Keratinocyte (primary cell): ENCODE results near the gene MRTFA.

Experiments
- EZH2 ChIP-seq: IDR thresholded peaks from one replicate; pipeline ENCODE4 v1.6.1; 2012; ENCODE audit warnings: inconsistent platforms, mild to moderate bottlenecking, low read length, moderate library complexity
- TF ChIP-seq, protein P1 (sequence below), 3 experiments: IDR thresholded peaks in 1 of 3; conservative IDR thresholded peaks in 1 of 3; optimal IDR thresholded peaks in 1 of 3; 2 replicates in 2 of 3; 3 replicates in 1 of 3; pipeline versions ENCODE3 to v1.5.1; 2011; ENCODE audit warnings: low read length in 3 of 3, mild to moderate bottlenecking in 3 of 3, moderate library complexity in 2 of 3, control low read depth in 1 of 3, inconsistent platforms in 1 of 3; ENCODE audit not compliant: insufficient read depth in 2 of 3; ENCODE audit errors: extremely low read depth in 1 of 3

DNA sequence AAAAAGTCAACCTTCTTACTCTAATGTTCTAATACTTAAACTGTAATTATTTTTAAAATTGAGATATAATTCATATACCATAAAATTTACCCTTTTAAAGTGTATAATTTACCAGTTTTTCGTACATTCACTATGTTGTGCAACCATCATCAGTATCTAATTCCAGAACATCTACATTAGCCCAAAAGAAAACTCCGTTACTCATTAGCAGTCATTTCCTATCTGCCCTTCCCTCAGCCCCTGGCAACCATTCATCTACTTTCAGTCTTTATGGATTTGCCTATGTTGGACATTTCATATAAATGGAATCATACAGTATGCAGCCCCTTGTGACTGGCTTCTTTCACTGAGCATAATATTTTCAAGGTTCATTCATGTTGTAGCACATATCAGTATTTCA lies 243.9 kb downstream of the MRTFA start:
- TF ChIP-seq, protein P1, sequence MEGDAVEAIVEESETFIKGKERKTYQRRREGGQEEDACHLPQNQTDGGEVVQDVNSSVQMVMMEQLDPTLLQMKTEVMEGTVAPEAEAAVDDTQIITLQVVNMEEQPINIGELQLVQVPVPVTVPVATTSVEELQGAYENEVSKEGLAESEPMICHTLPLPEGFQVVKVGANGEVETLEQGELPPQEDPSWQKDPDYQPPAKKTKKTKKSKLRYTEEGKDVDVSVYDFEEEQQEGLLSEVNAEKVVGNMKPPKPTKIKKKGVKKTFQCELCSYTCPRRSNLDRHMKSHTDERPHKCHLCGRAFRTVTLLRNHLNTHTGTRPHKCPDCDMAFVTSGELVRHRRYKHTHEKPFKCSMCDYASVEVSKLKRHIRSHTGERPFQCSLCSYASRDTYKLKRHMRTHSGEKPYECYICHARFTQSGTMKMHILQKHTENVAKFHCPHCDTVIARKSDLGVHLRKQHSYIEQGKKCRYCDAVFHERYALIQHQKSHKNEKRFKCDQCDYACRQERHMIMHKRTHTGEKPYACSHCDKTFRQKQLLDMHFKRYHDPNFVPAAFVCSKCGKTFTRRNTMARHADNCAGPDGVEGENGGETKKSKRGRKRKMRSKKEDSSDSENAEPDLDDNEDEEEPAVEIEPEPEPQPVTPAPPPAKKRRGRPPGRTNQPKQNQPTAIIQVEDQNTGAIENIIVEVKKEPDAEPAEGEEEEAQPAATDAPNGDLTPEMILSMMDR (optimal IDR thresholded peaks at IDR 0.05 in 1 of 3, IDR thresholded peaks at IDR 0.05 in 1 of 3, conservative IDR thresholded peaks at IDR 0.05 in 1 of 3; ENCODE audit: extremely low read depth in 1 of 3, insufficient read depth in 2 of 3, low read length in 3 of 3), result no peak
- no peak for TF ChIP-seq EZH2
